HEK293T (cell line): ENCODE data around the gene MRGPRG.
"Not testable (repeated sequence)": the region's sequence is repeated elsewhere in the genome, so short reads cannot be mapped to it uniquely, and the experiment has no call there.

Experiments
- CTCF ChIA-PET: fragments of 350-600 bp; formaldehyde crosslinking; extraction: SDS; loops from one replicate; lab custom pipeline; 2021; ENCODE audit warnings: antibody characterized with exemption, inconsistent platforms; lab: Yijun Ruan, JAX
- POLR2A ChIA-PET: fragments of 350-600 bp; formaldehyde crosslinking; extraction: SDS; loops from one replicate; lab custom pipeline; 2020; ENCODE audit warnings: antibody characterized with exemption, inconsistent platforms; lab: Yijun Ruan, JAX
- DNase-seq: peaks from one replicate; pipeline ENCODE4 v3.0.0; 2012; ENCODE audit warnings: mixed read lengths; ENCODE audit errors: extremely low spot score
- ARNT ChIP-seq: fragments of 450-650 bp; IDR thresholded peaks from 2 replicates; pipeline ENCODE4 v1.6.1; 2017; ENCODE audit warnings: mild to moderate bottlenecking
- BHLHE40 ChIP-seq: fragments of 450-650 bp; IDR thresholded peaks from 2 replicates; pipeline ENCODE4 v1.6.1; 2016; ENCODE audit warnings: mild to moderate bottlenecking, moderate library complexity, borderline replicate concordance
- CTBP1 ChIP-seq: fragments of 450-650 bp; IDR thresholded peaks from 2 replicates; pipeline ENCODE4 v1.6.1; 2016; ENCODE audit warnings: borderline replicate concordance
- FOXA1 ChIP-seq: fragments of 450-650 bp; IDR thresholded peaks from 2 replicates; pipeline ENCODE4 v1.6.1; 2016; ENCODE audit warnings: mild to moderate bottlenecking
- FOXK2 ChIP-seq: fragments of 450-650 bp; IDR thresholded peaks from 2 replicates; pipeline ENCODE4 v1.6.1; 2016; ENCODE audit warnings: mild to moderate bottlenecking
- FOXM1 ChIP-seq: fragments of 450-650 bp; IDR thresholded peaks from 2 replicates; pipeline ENCODE4 v1.6.1; 2017; ENCODE audit warnings: mild to moderate bottlenecking, borderline replicate concordance
- HDGF ChIP-seq: fragments of 450-650 bp; IDR thresholded peaks from 2 replicates; pipeline ENCODE4 v1.6.1; 2017; ENCODE audit warnings: antibody characterized with exemption, borderline replicate concordance
- L3MBTL2 ChIP-seq: fragments of 450-650 bp; conservative IDR thresholded peaks from 2 replicates; pipeline ENCODE4 v1.6.1; 2016; ENCODE audit warnings: mild to moderate bottlenecking
- LEF1 ChIP-seq: fragments of 450-650 bp; IDR thresholded peaks from 2 replicates; pipeline ENCODE4 v1.6.1; 2017; ENCODE audit warnings: mild to moderate bottlenecking, borderline replicate concordance
- NFRKB ChIP-seq: fragments of 450-650 bp; IDR thresholded peaks from 2 replicates; pipeline ENCODE4 v1.6.1; 2016; ENCODE audit warnings: mild to moderate bottlenecking, moderate library complexity
- PKNOX1 ChIP-seq: fragments of 450-650 bp; IDR thresholded peaks from 2 replicates; pipeline ENCODE4 v1.6.1; 2016
- SP1 ChIP-seq: fragments of 450-650 bp; IDR thresholded peaks from 2 replicates; pipeline ENCODE4 v1.6.1; 2017
- SUZ12 ChIP-seq: fragments of 450-650 bp; IDR thresholded peaks from 2 replicates; pipeline ENCODE4 v1.6.1; 2016; ENCODE audit warnings: mild to moderate bottlenecking
- TARDBP ChIP-seq: fragments of 450-650 bp; IDR thresholded peaks from 2 replicates; pipeline ENCODE4 v1.6.1; 2016
- ZNF384 ChIP-seq: fragments of 450-650 bp; IDR thresholded peaks from 2 replicates; pipeline ENCODE4 v1.6.1; 2016

The MRGPRG gene

GRCh38 chr11:3218483-3219280 lies at the start of gene MRGPRG:
TSS of gene MRGPRG (minus strand) at chr11:3218813. CDS start at chr11:3218813, 0 bp downstream.
- POLR2A ChIA-PET = no interaction called here
- CTCF ChIA-PET = interaction anchor here (0.9 to 1.3 kb wide), 2 partner anchors 136 to 190 kb away, joined by 3 read pairs; no protein-coding TSS in a partner anchor
- TF ChIP-seq FOXA1 (no peak), ARNT (no peak), PKNOX1 (no peak), SUZ12 (no peak), BHLHE40 (no peak), FOXK2 (no peak), FOXM1 (no peak)
- DNase-seq = no peak

GRCh38 chr11:3262548-3262947 lies 43.9 kb upstream of the MRGPRG start:
- CTCF ChIA-PET, DNase-seq, POLR2A ChIA-PET: not testable (repeated sequence)

GRCh38 chr11:3261831-3262230 lies 43.2 kb upstream of the MRGPRG start:
- POLR2A ChIA-PET, DNase-seq, CTCF ChIA-PET: not testable (repeated sequence)

- POLR2A ChIA-PET, CTCF ChIA-PET, DNase-seq: not testable (repeated sequence)
Observed at GRCh38 chr11:3257509-3257908, 38.9 kb upstream of the MRGPRG start.

- POLR2A ChIA-PET, DNase-seq, CTCF ChIA-PET: not testable (repeated sequence)
Observed at GRCh38 chr11:3255241-3255640, 36.6 kb upstream of the MRGPRG start.

- DNase-seq, POLR2A ChIA-PET, CTCF ChIA-PET: not testable (repeated sequence)
Observed at GRCh38 chr11:3254773-3255172, 36.2 kb upstream of the MRGPRG start.

- ChIA-PET CTCF (no interaction called here), POLR2A (interaction anchor here (0.7 kb wide), 1 partner anchor 134 kb away, joined by 3 read pairs; the partner anchor contains the start of gene ZNF195)
- DNase-seq = no peak
- TF ChIP-seq LEF1 (no peak), FOXA1 (no peak), PKNOX1 (no peak), FOXK2 (no peak), ZNF384 (no peak), ARNT (no peak), NFRKB (no peak)
Observed at GRCh38 chr11:3245071-3245470, 26.5 kb upstream of the MRGPRG start.

- DNase-seq = no peak
- ChIA-PET CTCF (no interaction called here), POLR2A (no interaction called here)
- TF ChIP-seq PKNOX1 (no peak), CTBP1 (no peak), HDGF (no peak), TARDBP (no peak), SP1 (no peak), FOXM1 (no peak), L3MBTL2 (no peak), ZNF384 (no peak), LEF1 (no peak)
Observed at GRCh38 chr11:3243880-3244279, 25.3 kb upstream of the MRGPRG start.

- ChIA-PET POLR2A (no interaction called here), CTCF (no interaction called here)
- DNase-seq = no peak
- 0 out of 2 replicates have a peak, but pooled peaks have one; percentile 15 for TF ChIP-seq PKNOX1
- TF ChIP-seq TARDBP = no peak
Observed at GRCh38 chr11:3237119-3237518, 18.5 kb upstream of the MRGPRG start.
